ENCODE results near the gene TNFSF10. TPM values are rescaled to one million over a fixed set of nuclear protein-coding genes. Genes with fewer than 3 reads are reported as not detected.
A peak's percentile ranks its signal among the peaks of the same experiment; 100 is the strongest.

TNFSF10 gene
- total and polyA plus RNA-seq, 2 donors (not counting 1 experiment from before 2014, with no cell fraction given) = 16.4 to 21.0 TPM

DNA sequence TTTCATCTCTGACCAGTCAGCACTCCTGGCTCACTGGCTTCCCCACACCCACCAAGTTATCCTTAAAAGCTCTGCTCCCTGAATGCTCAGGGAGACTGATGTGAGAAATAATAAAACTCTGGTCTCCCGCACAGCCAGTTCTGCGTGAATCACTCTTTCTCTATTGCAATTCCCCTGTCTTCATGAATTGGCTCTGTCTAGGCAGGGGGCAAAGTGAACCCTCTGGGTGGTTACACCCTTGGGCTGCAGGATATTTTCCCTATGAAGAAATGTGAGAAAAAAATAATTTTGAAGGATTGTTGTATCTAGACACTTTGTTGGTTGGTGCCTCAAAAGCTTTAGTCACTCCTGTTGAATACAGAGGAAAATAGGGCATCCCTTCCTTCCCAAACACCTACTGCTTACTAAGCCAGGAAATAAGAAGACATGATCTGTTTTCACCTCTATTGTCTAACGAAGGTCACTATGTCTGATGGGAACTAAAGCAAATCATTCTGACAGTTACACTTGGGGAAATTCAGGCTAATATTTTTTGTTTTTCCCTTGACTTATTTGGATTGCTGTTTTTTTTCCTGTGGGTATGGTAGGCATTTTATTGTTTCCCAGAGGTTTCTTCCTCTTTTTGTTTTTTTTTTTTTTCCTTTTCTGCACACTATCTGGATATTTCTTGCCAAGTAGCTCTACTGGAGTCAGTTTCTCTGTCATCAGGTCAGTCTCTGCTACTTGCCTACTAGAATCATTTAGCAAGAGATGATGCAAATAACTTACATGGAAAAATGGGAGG is 15.3 kb upstream of the TNFSF10 start:
- H3K9me3 ChIP-seq (ENCODE audit: control extremely low read depth in 1 of 3, control insufficient read depth in 2 of 3, insufficient read depth in 1 of 3, low read length in 2 of 3) = no peaks in the 10 kb centered on the region
- peaks cover 15% of the 10 kb centered on the region for H3K4me1 Mint-ChIP-seq
- H3K4me3 ChIP-seq (ENCODE audit: control extremely low read depth in 1 of 5, extremely low read depth in 1 of 5, insufficient read depth in 1 of 5, low read depth in 2 of 5, low read length in 4 of 5) = no peak overlapping the region
- no peaks in the 10 kb centered on the region for H4K20me1 ChIP-seq (ENCODE audit: control insufficient read depth, insufficient read depth, low read length, poor library complexity, severe bottlenecking)
- peaks cover 12 to 14% of the 10 kb centered on the region in 2 donors for H3K4me1 ChIP-seq (ENCODE audit: control insufficient read depth in 2 of 2, insufficient read depth in 2 of 2, low read length in 2 of 2)
- H3K9ac ChIP-seq (ENCODE audit: low read length) = no peak overlapping the region
- no peaks in the 10 kb centered on the region for H3K27me3 ChIP-seq (replicated peaks in 1 of 4; ENCODE audit: control extremely low read depth in 1 of 4, control insufficient read depth in 3 of 4, insufficient read depth in 4 of 4, low read length in 3 of 4)
- no peaks in the 10 kb centered on the region for H3K9me3 Mint-ChIP-seq (ENCODE audit: insufficient read depth)
- ChIA-PET POLR2A (no interaction called here), CTCF (interaction anchor here (2.6 kb wide), 1 partner anchor 57 kb away, joined by 9 read pairs; no protein-coding TSS in a partner anchor)
- H3K4me3 Mint-ChIP-seq = no peak overlapping the region
- intact Hi-C loops (cut with micrococcal nuclease) = no loop called here
- WGBS (ENCODE audit: insufficient coverage) = no CpG with 5 or more reads among the region's 3 CpGs
- no peak overlapping the region for H3K27ac Mint-ChIP-seq
- no peaks in the 10 kb centered on the region for H3K36me3 ChIP-seq (replicated peaks in 1 of 2; ENCODE audit: control extremely low read depth in 1 of 2, control insufficient read depth in 1 of 2, extremely low read depth in 1 of 2, insufficient read depth in 2 of 2, low read length in 1 of 2)
- no peak for ATAC-seq (ENCODE audit: low read depth)
- TF ChIP-seq EZH2 (IDR thresholded peaks at IDR 0.05; ENCODE audit: borderline replicate concordance, insufficient read depth, low read depth, low read length, poor library complexity, severe bottlenecking) = no peak
- TF ChIP-seq, protein P1, sequence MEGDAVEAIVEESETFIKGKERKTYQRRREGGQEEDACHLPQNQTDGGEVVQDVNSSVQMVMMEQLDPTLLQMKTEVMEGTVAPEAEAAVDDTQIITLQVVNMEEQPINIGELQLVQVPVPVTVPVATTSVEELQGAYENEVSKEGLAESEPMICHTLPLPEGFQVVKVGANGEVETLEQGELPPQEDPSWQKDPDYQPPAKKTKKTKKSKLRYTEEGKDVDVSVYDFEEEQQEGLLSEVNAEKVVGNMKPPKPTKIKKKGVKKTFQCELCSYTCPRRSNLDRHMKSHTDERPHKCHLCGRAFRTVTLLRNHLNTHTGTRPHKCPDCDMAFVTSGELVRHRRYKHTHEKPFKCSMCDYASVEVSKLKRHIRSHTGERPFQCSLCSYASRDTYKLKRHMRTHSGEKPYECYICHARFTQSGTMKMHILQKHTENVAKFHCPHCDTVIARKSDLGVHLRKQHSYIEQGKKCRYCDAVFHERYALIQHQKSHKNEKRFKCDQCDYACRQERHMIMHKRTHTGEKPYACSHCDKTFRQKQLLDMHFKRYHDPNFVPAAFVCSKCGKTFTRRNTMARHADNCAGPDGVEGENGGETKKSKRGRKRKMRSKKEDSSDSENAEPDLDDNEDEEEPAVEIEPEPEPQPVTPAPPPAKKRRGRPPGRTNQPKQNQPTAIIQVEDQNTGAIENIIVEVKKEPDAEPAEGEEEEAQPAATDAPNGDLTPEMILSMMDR (IDR thresholded peaks at IDR 0.05) = no peak
- no peak overlapping the region for H2AFZ ChIP-seq (ENCODE audit: insufficient read depth, low read depth, low read length, poor library complexity, severe bottlenecking)
- H3K27me3 Mint-ChIP-seq = no peaks in the 10 kb centered on the region
- H3K4me2 ChIP-seq (replicated peaks; ENCODE audit: low read depth, low read length, poor library complexity, severe bottlenecking) = no peak overlapping the region
- H3K27ac ChIP-seq (ENCODE audit: low read length in 2 of 2) = no peak overlapping the region
- no peak for DNase-seq
- no peaks in the 10 kb centered on the region for H3K79me2 ChIP-seq (ENCODE audit: control insufficient read depth, insufficient read depth, low read length)

DNA sequence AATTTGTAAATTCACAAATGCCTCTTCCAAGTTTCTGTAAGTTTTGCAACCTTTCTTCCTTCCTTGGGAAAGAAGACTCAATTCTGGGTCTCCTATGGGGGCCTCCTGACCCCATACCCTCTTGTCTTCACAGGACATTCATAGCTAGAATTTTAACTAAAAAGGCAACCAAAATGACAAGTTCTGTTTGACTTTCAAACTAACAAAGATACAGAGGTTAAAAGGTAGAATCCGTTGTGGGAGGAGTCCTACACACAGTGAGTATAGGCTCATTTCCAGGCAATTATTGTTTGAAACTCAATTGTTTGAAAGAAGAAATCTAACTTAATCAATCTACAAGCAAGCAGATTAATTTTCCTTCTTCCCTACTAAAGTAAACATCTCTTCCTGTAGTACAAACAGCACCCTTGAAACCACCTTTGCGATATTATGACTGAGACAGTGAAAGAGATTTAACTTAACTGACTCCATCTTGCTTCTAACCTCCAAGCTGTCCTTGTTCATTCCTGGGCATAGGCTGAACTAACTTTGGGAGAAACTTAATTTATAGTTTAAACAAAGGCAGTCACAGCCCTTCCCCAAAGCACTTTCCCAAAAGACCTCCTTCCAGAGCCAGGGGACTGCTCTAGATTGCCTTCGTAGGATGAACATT is 14.4 kb upstream of the TNFSF10 start:
- WGBS (ENCODE audit: insufficient coverage) = no CpG with 5 or more reads among the region's 3 CpGs
- Mint-ChIP-seq H3K27me3 (no peaks in the 10 kb centered on the region), H3K27ac (no peak overlapping the region), H3K4me1 (peaks cover 15% of the 10 kb centered on the region), H3K4me3 (no peak overlapping the region), H3K9me3 (ENCODE audit: insufficient read depth) (no peaks in the 10 kb centered on the region)
- Histone ChIP-seq H3K4me3 (ENCODE audit: control extremely low read depth in 1 of 5, extremely low read depth in 1 of 5, insufficient read depth in 1 of 5, low read depth in 2 of 5, low read length in 4 of 5) (no peak overlapping the region), H3K9me3 (ENCODE audit: control extremely low read depth in 1 of 3, control insufficient read depth in 2 of 3, insufficient read depth in 1 of 3, low read length in 2 of 3) (no peaks in the 10 kb centered on the region), H3K27me3 (replicated peaks in 1 of 4; ENCODE audit: control extremely low read depth in 1 of 4, control insufficient read depth in 3 of 4, insufficient read depth in 4 of 4, low read length in 3 of 4) (no peaks in the 10 kb centered on the region), H3K9ac (ENCODE audit: low read length) (no peak overlapping the region), H3K36me3 (replicated peaks in 1 of 2; ENCODE audit: control extremely low read depth in 1 of 2, control insufficient read depth in 1 of 2, extremely low read depth in 1 of 2, insufficient read depth in 2 of 2, low read length in 1 of 2) (no peaks in the 10 kb centered on the region), H3K4me1 (ENCODE audit: control insufficient read depth in 2 of 2, insufficient read depth in 2 of 2, low read length in 2 of 2) (peaks cover 12 to 14% of the 10 kb centered on the region in 2 donors), H3K4me2 (replicated peaks; ENCODE audit: low read depth, low read length, poor library complexity, severe bottlenecking) (no peak overlapping the region), H3K27ac (ENCODE audit: low read length in 2 of 2) (peak overlapping the region in 1 of 2 donors; percentile 60), H4K20me1 (ENCODE audit: control insufficient read depth, insufficient read depth, low read length, poor library complexity, severe bottlenecking) (no peaks in the 10 kb centered on the region), H2AFZ (ENCODE audit: insufficient read depth, low read depth, low read length, poor library complexity, severe bottlenecking) (peak overlapping the region; percentile 14), H3K79me2 (ENCODE audit: control insufficient read depth, insufficient read depth, low read length) (no peaks in the 10 kb centered on the region)
- ChIA-PET CTCF (interaction anchor here (2.6 kb wide), 1 partner anchor 58 kb away, joined by 9 read pairs; no protein-coding TSS in a partner anchor), POLR2A (no interaction called here)
- intact Hi-C loops (cut with micrococcal nuclease) = no loop called here
- ATAC-seq (ENCODE audit: low read depth) = no peak
- no peak for DNase-seq
- no peak for TF ChIP-seq EZH2 (IDR thresholded peaks at IDR 0.05; ENCODE audit: borderline replicate concordance, insufficient read depth, low read depth, low read length, poor library complexity, severe bottlenecking)
- TF ChIP-seq, protein P1 (IDR thresholded peaks at IDR 0.05) = no peak
